GM21390 (cell line): ENCODE measurements around the gene SPSB4.

ENCODE experiments used
- ATAC-seq: cut with Tn5 transposase; IDR thresholded peaks from one replicate; pipeline ENCODE4 v1.9.1; 2021; ENCODE audit not compliant: unreplicated experiment

The SPSB4 gene

GRCh38 chr3:141073580-141073979, 22.4 kb downstream of the SPSB4 start:
- no peak for ATAC-seq

- no peak for ATAC-seq
Observed at GRCh38 chr3:141074529-141074928, 23.4 kb downstream of the SPSB4 start.

GRCh38 chr3:141076036-141076773, 25.1 kb downstream of the SPSB4 start:
- no peak for ATAC-seq

GRCh38 chr3:141076797-141077571, 25.8 kb downstream of the SPSB4 start:
- ATAC-seq: no peak

GRCh38 chr3:141077631-141078030, 26.5 kb downstream of the SPSB4 start:
- ATAC-seq: no peak

- no peak for ATAC-seq
Observed at GRCh38 chr3:141078200-141078599, 27.1 kb downstream of the SPSB4 start.

GRCh38 chr3:141080431-141080830, 29.3 kb downstream of the SPSB4 start:
- no peak for ATAC-seq

GRCh38 chr3:141081141-141081795, 30.1 kb downstream of the SPSB4 start:
- no peak for ATAC-seq

GRCh38 chr3:141082064-141082463, 30.9 kb downstream of the SPSB4 start:
- ATAC-seq: no peak

GRCh38 chr3:141083226-141083625, 32.1 kb downstream of the SPSB4 start:
- no peak for ATAC-seq

- no peak for ATAC-seq
Observed at GRCh38 chr3:141083836-141084649, 32.9 kb downstream of the SPSB4 start.

GRCh38 chr3:141085343-141086070, 34.4 kb downstream of the SPSB4 start:
- ATAC-seq: no peak

- ATAC-seq: no peak
Observed at GRCh38 chr3:141086188-141086587, 35.0 kb downstream of the SPSB4 start.

GRCh38 chr3:141087076-141087777, 36.1 kb downstream of the SPSB4 start:
- no peak for ATAC-seq

GRCh38 chr3:141087778-141088130, 36.6 kb downstream of the SPSB4 start:
- ATAC-seq: no peak

- ATAC-seq: no peak
Observed at GRCh38 chr3:141089339-141090152, 38.4 kb downstream of the SPSB4 start.

- no peak for ATAC-seq
Observed at GRCh38 chr3:141091426-141091825, 40.3 kb downstream of the SPSB4 start.

- ATAC-seq: no peak
Observed at GRCh38 chr3:141092663-141093062, 41.5 kb downstream of the SPSB4 start.

GRCh38 chr3:141093397-141093796, 42.2 kb downstream of the SPSB4 start:
- ATAC-seq: no peak
